ENCODE data around the gene PLA2G4B. TPM values are rescaled to one million over a fixed set of nuclear protein-coding genes. Genes with fewer than 3 reads are reported as not detected.

PLA2G4B gene
- total RNA-seq, 2 donors from 2014 or later: 6.9 to 10.1 TPM

DNA sequence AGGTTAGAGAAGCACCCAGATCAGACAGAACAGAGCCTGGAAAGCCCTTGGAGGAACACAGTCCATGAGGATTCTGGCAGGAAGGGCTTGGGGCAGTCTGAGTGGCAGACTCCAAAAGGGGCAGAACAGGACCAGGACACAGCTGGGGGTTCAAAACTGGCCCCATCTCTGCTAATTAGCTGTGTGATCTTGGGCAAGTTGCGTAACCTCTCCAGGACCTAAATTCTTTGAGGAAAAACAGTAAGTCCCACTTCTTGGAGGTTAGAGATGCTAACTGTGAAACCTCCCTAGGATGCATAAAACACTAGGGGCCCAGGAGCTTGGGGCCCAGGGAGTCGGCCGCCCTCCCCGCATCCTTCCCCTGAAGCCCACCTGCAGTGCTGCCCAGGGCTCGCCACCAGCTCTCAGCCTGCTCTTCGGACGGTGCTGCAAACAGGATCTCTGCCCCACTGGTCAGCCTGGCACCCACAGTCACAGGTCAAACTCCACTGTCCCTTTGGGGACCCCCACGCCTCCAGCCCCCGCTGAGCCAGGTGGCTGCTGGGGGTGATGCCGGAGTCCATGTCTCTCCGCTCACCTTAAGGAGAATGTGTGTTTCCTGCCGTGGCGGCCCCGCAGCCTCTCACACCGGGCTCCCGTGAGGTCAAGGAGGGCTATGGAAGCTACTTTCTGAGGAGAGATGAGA is 12.0 kb downstream of the PLA2G4B start:
- Histone ChIP-seq H3K36me3 (ENCODE audit: control insufficient read depth, insufficient read depth, low read length) (no peaks in the 10 kb centered on the region), H3K4me1 (ENCODE audit: control insufficient read depth, insufficient read depth, low read length) (no peaks in the 10 kb centered on the region), H3K27ac (ENCODE audit: low read depth, low read length) (no peak overlapping the region), H3K9ac (ENCODE audit: extremely low read depth, low read length, poor library complexity, severe bottlenecking) (no peak overlapping the region), H3K9me3 (ENCODE audit: control insufficient read depth, low read length) (no peaks in the 10 kb centered on the region), H3K4me3 (ENCODE audit: low read length) (no peak overlapping the region), H3K27me3 (ENCODE audit: control insufficient read depth, insufficient read depth, low read length, poor library complexity, severe bottlenecking) (no peaks in the 10 kb centered on the region)
- H3K4me1 Mint-ChIP-seq: peaks cover 3% of the 10 kb centered on the region
- peaks cover 18% of the 10 kb centered on the region for H3K36me3 Mint-ChIP-seq (ENCODE audit: low read depth)
- no peak overlapping the region for H3K4me3 Mint-ChIP-seq
- peaks cover 1% of the 10 kb centered on the region for H3K27me3 Mint-ChIP-seq (ENCODE audit: insufficient read depth)
- no peak for DNase-seq
- H3K9me3 Mint-ChIP-seq: no peaks in the 10 kb centered on the region
- H3K27ac Mint-ChIP-seq: peak overlapping the region; percentile 39
- 94 to 99% methylated on average over 12 to 16 of the region's 16 CpGs for WGBS, 2 experiments (ENCODE audit: insufficient coverage in 1 of 2, insufficient read length in 1 of 2)
- TF ChIP-seq, protein P1, sequence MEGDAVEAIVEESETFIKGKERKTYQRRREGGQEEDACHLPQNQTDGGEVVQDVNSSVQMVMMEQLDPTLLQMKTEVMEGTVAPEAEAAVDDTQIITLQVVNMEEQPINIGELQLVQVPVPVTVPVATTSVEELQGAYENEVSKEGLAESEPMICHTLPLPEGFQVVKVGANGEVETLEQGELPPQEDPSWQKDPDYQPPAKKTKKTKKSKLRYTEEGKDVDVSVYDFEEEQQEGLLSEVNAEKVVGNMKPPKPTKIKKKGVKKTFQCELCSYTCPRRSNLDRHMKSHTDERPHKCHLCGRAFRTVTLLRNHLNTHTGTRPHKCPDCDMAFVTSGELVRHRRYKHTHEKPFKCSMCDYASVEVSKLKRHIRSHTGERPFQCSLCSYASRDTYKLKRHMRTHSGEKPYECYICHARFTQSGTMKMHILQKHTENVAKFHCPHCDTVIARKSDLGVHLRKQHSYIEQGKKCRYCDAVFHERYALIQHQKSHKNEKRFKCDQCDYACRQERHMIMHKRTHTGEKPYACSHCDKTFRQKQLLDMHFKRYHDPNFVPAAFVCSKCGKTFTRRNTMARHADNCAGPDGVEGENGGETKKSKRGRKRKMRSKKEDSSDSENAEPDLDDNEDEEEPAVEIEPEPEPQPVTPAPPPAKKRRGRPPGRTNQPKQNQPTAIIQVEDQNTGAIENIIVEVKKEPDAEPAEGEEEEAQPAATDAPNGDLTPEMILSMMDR (conservative IDR thresholded peaks at IDR 0.05): no peak

DNA sequence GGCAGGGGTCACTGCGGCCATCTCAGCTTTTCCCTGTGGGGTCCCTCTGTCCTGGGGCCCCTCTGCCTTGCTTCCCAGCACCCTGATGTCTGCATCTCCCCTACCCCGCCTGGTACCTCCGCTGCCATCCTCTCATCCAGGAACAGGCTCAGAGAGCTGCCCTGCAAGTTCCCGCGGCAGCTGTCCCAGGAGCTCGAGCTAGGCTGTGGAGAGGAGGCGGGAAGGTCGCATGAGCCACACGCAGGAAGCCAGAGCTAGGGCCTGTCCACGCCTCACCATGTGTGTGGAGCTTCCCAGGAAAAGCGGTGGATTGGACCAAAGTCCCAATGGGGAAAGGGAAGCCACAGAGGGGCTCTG is 12.5 kb downstream of the PLA2G4B start:
- no peak overlapping the region for H3K4me3 Mint-ChIP-seq
- peak overlapping the region; percentile 39 for H3K27ac Mint-ChIP-seq
- no peak overlapping the region for H3K9ac ChIP-seq (ENCODE audit: extremely low read depth, low read length, poor library complexity, severe bottlenecking)

GRCh38 chr15:41851755-41852370 is 13.2 kb downstream of the PLA2G4B start:
- Mint-ChIP-seq H3K27ac (no peak overlapping the region), H3K36me3 (ENCODE audit: low read depth) (peaks cover 15% of the 10 kb centered on the region), H3K9me3 (no peaks in the 10 kb centered on the region), H3K4me3 (no peak overlapping the region), H3K27me3 (ENCODE audit: insufficient read depth) (peaks cover 1% of the 10 kb centered on the region), H3K4me1 (peaks cover 3% of the 10 kb centered on the region)
- 89% methylated on average over 8 of the region's 8 CpGs; no CpG with 5 or more reads in 1 of the 2 experiments for WGBS, 2 experiments (ENCODE audit: insufficient coverage in 1 of 2, insufficient read length in 1 of 2)
- H3K9me3 ChIP-seq (ENCODE audit: control insufficient read depth, low read length): no peaks in the 10 kb centered on the region
- H3K27me3 ChIP-seq (ENCODE audit: control insufficient read depth, insufficient read depth, low read length, poor library complexity, severe bottlenecking): no peaks in the 10 kb centered on the region
- no peak overlapping the region for H3K9ac ChIP-seq (ENCODE audit: extremely low read depth, low read length, poor library complexity, severe bottlenecking)
- no peaks in the 10 kb centered on the region for H3K4me1 ChIP-seq (ENCODE audit: control insufficient read depth, insufficient read depth, low read length)
- H3K36me3 ChIP-seq (ENCODE audit: control insufficient read depth, insufficient read depth, low read length): no peaks in the 10 kb centered on the region
- TF ChIP-seq, protein P1 (conservative IDR thresholded peaks at IDR 0.05): no peak
- no peak for DNase-seq
- H3K4me3 ChIP-seq (ENCODE audit: low read length): no peak overlapping the region
- no peak overlapping the region for H3K27ac ChIP-seq (ENCODE audit: low read depth, low read length)

More for the DNA sequence above, 12.5 kb downstream of the PLA2G4B start:
- Histone ChIP-seq H3K27me3 (ENCODE audit: control insufficient read depth, insufficient read depth, low read length, poor library complexity, severe bottlenecking) (no peaks in the 10 kb centered on the region), H3K4me1 (ENCODE audit: control insufficient read depth, insufficient read depth, low read length) (no peaks in the 10 kb centered on the region), H3K4me3 (ENCODE audit: low read length) (no peak overlapping the region), H3K9me3 (ENCODE audit: control insufficient read depth, low read length) (no peaks in the 10 kb centered on the region), H3K27ac (ENCODE audit: low read depth, low read length) (no peak overlapping the region), H3K36me3 (ENCODE audit: control insufficient read depth, insufficient read depth, low read length) (no peaks in the 10 kb centered on the region)
- no peak for DNase-seq
- peaks cover 16% of the 10 kb centered on the region for H3K36me3 Mint-ChIP-seq (ENCODE audit: low read depth)
- no peaks in the 10 kb centered on the region for H3K9me3 Mint-ChIP-seq
- H3K27me3 Mint-ChIP-seq (ENCODE audit: insufficient read depth): peaks cover 1% of the 10 kb centered on the region
- 92 to 93% methylated on average over 11 of the region's 11 CpGs for WGBS, 2 experiments (ENCODE audit: insufficient coverage in 1 of 2, insufficient read length in 1 of 2)
- H3K4me1 Mint-ChIP-seq: peaks cover 3% of the 10 kb centered on the region
- TF ChIP-seq, protein P1 (conservative IDR thresholded peaks at IDR 0.05): no peak
